ENCODE data around the gene PCDHGA7.
"Not testable (repeated sequence)": the region's sequence is repeated elsewhere in the genome, so short reads cannot be mapped to it uniquely, and the experiment has no call there.

PCDHGA7 gene

GRCh38 chr5:141373673-141374317, 8.7 kb upstream of the PCDHGA7 start, which contains the start of gene PCDHGA6:
Gene PCDHGA6, plus strand, starts transcription at chr5:141373891. Its CDS starts 193 bp downstream, at chr5:141374084.
- CTCF ChIA-PET = interaction anchor here (0.5 to 3.3 kb wide), 20 partner anchors 18 to 591 kb away, joined by 3 to 14 read pairs (median 4); partner anchors contain the start of genes PCDHB11, PCDHB15, PCDHGA11 and PCDHGA8
- H3K27ac ChIP-seq (ENCODE audit: extremely low read depth, low read depth, low read length) = no peak within 1 kb of the TSS
- POLR2A ChIA-PET = no interaction called here
- no peak for TF ChIP-seq HOXD13 (CRISPR knock-in tag; IDR thresholded peaks at IDR 0.05; ENCODE audit: borderline replicate concordance)
- TF ChIP-seq ZNF843 (tag by site-specific recombination; IDR thresholded peaks at IDR 0.05) = no peak
- no peak for TF ChIP-seq ZNF248 (tag by site-specific recombination; IDR thresholded peaks at IDR 0.05)
- no peak for TF ChIP-seq SETDB1 (IDR thresholded peaks at IDR 0.05; ENCODE audit: insufficient read length, low read length)
- TF ChIP-seq ZNF654 (tag by site-specific recombination; IDR thresholded peaks at IDR 0.05; ENCODE audit: low read depth) = peak; percentile 48
- no peak for TF ChIP-seq ZNF175 (tag by site-specific recombination; IDR thresholded peaks at IDR 0.05)
- no peak for TF ChIP-seq ZNF211 (tag by site-specific recombination; IDR thresholded peaks at IDR 0.05; ENCODE audit: low read depth)
- TF ChIP-seq ZNF791 (tag by site-specific recombination; IDR thresholded peaks at IDR 0.05) = no peak
- no peak for TF ChIP-seq YY1 (tag by site-specific recombination; IDR thresholded peaks at IDR 0.05)
- no peak for TF ChIP-seq ZNF155 (tag by site-specific recombination; IDR thresholded peaks at IDR 0.05)
- TF ChIP-seq ZNF76 (tag by site-specific recombination; IDR thresholded peaks at IDR 0.05; ENCODE audit: borderline replicate concordance, low read depth) = no peak
- TF ChIP-seq ZNF747 (tag by site-specific recombination; IDR thresholded peaks at IDR 0.05) = no peak
- no peak for TF ChIP-seq ZBTB20 (tag by site-specific recombination; IDR thresholded peaks at IDR 0.05)
- TF ChIP-seq ZBTB17 (tag by site-specific recombination; IDR thresholded peaks at IDR 0.05) = no peak
- TF ChIP-seq GFI1B (tag by site-specific recombination; IDR thresholded peaks at IDR 0.05) = no peak
- TF ChIP-seq ZNF18 (tag by site-specific recombination; IDR thresholded peaks at IDR 0.05) = no peak
- 0 out of 2 replicates have a peak, but pooled peaks have one; percentile 45 for TF ChIP-seq ZNF2 (tag by site-specific recombination; IDR thresholded peaks at IDR 0.05)
- no peak for TF ChIP-seq ZNF138 (tag by site-specific recombination; IDR thresholded peaks at IDR 0.05; ENCODE audit: borderline replicate concordance)
- no peaks in the 10 kb centered on the region; the same call in 1 of the 2 replicates for H3K9me3 ChIP-seq (ENCODE audit: control insufficient read depth, insufficient read depth, low read depth, low read length)
- no peaks in the 10 kb centered on the region for H3K36me3 ChIP-seq (ENCODE audit: control insufficient read depth in 2 of 2, insufficient read depth in 1 of 2, low read length in 2 of 2)
- H3K4me1 ChIP-seq (ENCODE audit: control insufficient read depth, insufficient read depth, low read length) = no peaks in the 10 kb centered on the region
- no peak within 1 kb of the TSS for H3K4me3 ChIP-seq (ENCODE audit: low read depth, low read length)

- ChIA-PET CTCF (interaction anchor here (0.6 to 3.3 kb wide), 15 partner anchors 13 to 1614 kb away, joined by 3 to 14 read pairs (median 4); partner anchors contain the start of genes PCDHB11, PCDHB15, PCDHGA11 and PCDHGA8), POLR2A (no interaction called here)
- no peaks in the 10 kb centered on the region for H3K36me3 ChIP-seq (ENCODE audit: control insufficient read depth in 2 of 2, insufficient read depth in 1 of 2, low read length in 2 of 2)
- no peaks in the 10 kb centered on the region; the same call in 1 of the 2 replicates for H3K9me3 ChIP-seq (ENCODE audit: control insufficient read depth, insufficient read depth, low read depth, low read length)
- H3K4me3 ChIP-seq (ENCODE audit: low read depth, low read length) = no peak overlapping the region
- H3K4me1 ChIP-seq (ENCODE audit: control insufficient read depth, insufficient read depth, low read length) = no peaks in the 10 kb centered on the region
- TF ChIP-seq ZNF610 (tag by site-specific recombination; IDR thresholded peaks at IDR 0.05; ENCODE audit: borderline replicate concordance) = no peak
- no peak for TF ChIP-seq ZNF157 (tag by site-specific recombination; IDR thresholded peaks at IDR 0.05)
- no peak for TF ChIP-seq ZNF292 (tag by site-specific recombination; IDR thresholded peaks at IDR 0.05; ENCODE audit: borderline replicate concordance, low read depth)
- no peak for TF ChIP-seq ZNF26 (tag by site-specific recombination; IDR thresholded peaks at IDR 0.05)
- TF ChIP-seq ZNF521 (tag by site-specific recombination; IDR thresholded peaks at IDR 0.05) = no peak
- TF ChIP-seq ZFP69B (tag by site-specific recombination; IDR thresholded peaks at IDR 0.05) = no peak
- TF ChIP-seq ZNF580 (tag by site-specific recombination; IDR thresholded peaks at IDR 0.05) = no peak
- no peak for TF ChIP-seq ZNF18 (tag by site-specific recombination; IDR thresholded peaks at IDR 0.05)
- TF ChIP-seq SCRT2 (tag by site-specific recombination; IDR thresholded peaks at IDR 0.05) = no peak
- TF ChIP-seq ZNF626 (tag by site-specific recombination; IDR thresholded peaks at IDR 0.05) = no peak
- H3K27ac ChIP-seq (ENCODE audit: extremely low read depth, low read depth, low read length) = no peak overlapping the region
Observed at GRCh38 chr5:141374627-141375026, 7.9 kb upstream of the PCDHGA7 start.

- CTCF ChIA-PET = interaction anchor here (0.7 to 3.3 kb wide), 4 partner anchors 22 to 188 kb away, joined by 3 to 11 read pairs (median 8); partner anchors contain the start of gene PCDHGB5
- H3K9me3 ChIP-seq (ENCODE audit: control insufficient read depth, insufficient read depth, low read depth, low read length); H3K36me3 ChIP-seq (ENCODE audit: control insufficient read depth in 2 of 2, insufficient read depth in 1 of 2, low read length in 2 of 2); H3K27ac ChIP-seq (ENCODE audit: extremely low read depth, low read depth, low read length); H3K4me1 ChIP-seq (ENCODE audit: control insufficient read depth, insufficient read depth, low read length); POLR2A ChIA-PET; H3K4me3 ChIP-seq (ENCODE audit: low read depth, low read length): not testable (repeated sequence)
Observed at GRCh38 chr5:141375444-141376155, 6.9 kb upstream of the PCDHGA7 start.
